Activated CD8-positive, alpha-beta T cell treated with anti-CD3 and anti-CD28 coated beads for 36 hours (primary cell): ENCODE results near the gene KRT12. TPM values are rescaled to one million over a fixed set of nuclear protein-coding genes. Genes with fewer than 3 reads are reported as not detected.
"Not testable (repeated sequence)": the region's sequence is repeated elsewhere in the genome, so short reads cannot be mapped to it uniquely, and the experiment has no call there.

Experiments
- ATAC-seq: fragments of 200-7000 bp; cut with Tn5 transposase; one replicate; pipeline ENCODE4 v1.10.0; 2021; ENCODE audit warnings: mild to moderate bottlenecking, moderate library complexity
- CTCF ChIA-PET: fragments of 350-600 bp; sonication (Branson Sonifier 250); formaldehyde crosslinking; loops from one replicate; lab custom pipeline; 2021; ENCODE audit warnings: antibody characterized with exemption; lab: Charles Lee
- POLR2A ChIA-PET: fragments of 350-600 bp; sonication (Branson Sonifier 250); formaldehyde crosslinking; loops from one replicate; lab custom pipeline; 2021; ENCODE audit warnings: antibody characterized with exemption; lab: Charles Lee
- DNase-seq: peaks from one replicate; pipeline ENCODE4 v3.0.0-alpha.2; 2020
- H3K27ac Mint-ChIP-seq: one replicate; pipeline ENCODE4 v1.8.0; 2021; ENCODE audit warnings: mild to moderate bottlenecking, mixed read lengths
- H3K27me3 Mint-ChIP-seq: one replicate; pipeline ENCODE4 v1.8.0; 2021; ENCODE audit warnings: mixed read lengths
- H3K36me3 Mint-ChIP-seq: one replicate; pipeline ENCODE4 v1.8.0; 2021; ENCODE audit warnings: low read depth, mixed read lengths
- H3K4me1 Mint-ChIP-seq: one replicate; pipeline ENCODE4 v1.8.0; 2021; ENCODE audit warnings: low read depth, mixed read lengths
- H3K4me3 Mint-ChIP-seq: one replicate; pipeline ENCODE4 v1.8.0; 2021; ENCODE audit warnings: mild to moderate bottlenecking, moderate library complexity, mixed read lengths
- H3K9me3 Mint-ChIP-seq: one replicate; pipeline ENCODE4 v1.8.0; 2021; ENCODE audit warnings: mixed read lengths
- intact Hi-C: fragments of 100-400 bp; cut with micrococcal nuclease; formaldehyde crosslinking; loops from one replicate; pipeline ENCODE4 v1.10.0; 2022
- total RNA-seq, 2 experiments: library from RNA; stranded (reverse); gene quantifications; one replicate each; pipeline ENCODE4 v1.2.3, GENCODE V29; 2021
- TF ChIP-seq, protein P1 (sequence below): fragments of 200-600 bp; IDR thresholded peaks from one replicate; pipeline ENCODE4 v1.8.0; 2022; ENCODE audit warnings: antibody characterized with exemption, mild to moderate bottlenecking

KRT12 gene
- total RNA-seq, 2 experiments from 2014 or later: not detected

GRCh38 chr17:40818343-40818732 lies 48.7 kb downstream of the KRT12 start:
- H3K4me3 Mint-ChIP-seq: peak overlapping the region; percentile 95
- ChIA-PET POLR2A (interaction anchor here (0.9 to 1.5 kb wide), 5 partner anchors 192 to 870 kb away, joined by 3 to 4 read pairs (median 3); partner anchors contain the start of genes EIF1 and TOP2A), CTCF (interaction anchor here (0.7 to 1.9 kb wide), 13 partner anchors 9 to 845 kb away, joined by 3 to 8 read pairs (median 4); partner anchors contain the start of gene SMARCE1)
- peak overlapping the region; percentile 96 for H3K27ac Mint-ChIP-seq
- TF ChIP-seq, protein P1, sequence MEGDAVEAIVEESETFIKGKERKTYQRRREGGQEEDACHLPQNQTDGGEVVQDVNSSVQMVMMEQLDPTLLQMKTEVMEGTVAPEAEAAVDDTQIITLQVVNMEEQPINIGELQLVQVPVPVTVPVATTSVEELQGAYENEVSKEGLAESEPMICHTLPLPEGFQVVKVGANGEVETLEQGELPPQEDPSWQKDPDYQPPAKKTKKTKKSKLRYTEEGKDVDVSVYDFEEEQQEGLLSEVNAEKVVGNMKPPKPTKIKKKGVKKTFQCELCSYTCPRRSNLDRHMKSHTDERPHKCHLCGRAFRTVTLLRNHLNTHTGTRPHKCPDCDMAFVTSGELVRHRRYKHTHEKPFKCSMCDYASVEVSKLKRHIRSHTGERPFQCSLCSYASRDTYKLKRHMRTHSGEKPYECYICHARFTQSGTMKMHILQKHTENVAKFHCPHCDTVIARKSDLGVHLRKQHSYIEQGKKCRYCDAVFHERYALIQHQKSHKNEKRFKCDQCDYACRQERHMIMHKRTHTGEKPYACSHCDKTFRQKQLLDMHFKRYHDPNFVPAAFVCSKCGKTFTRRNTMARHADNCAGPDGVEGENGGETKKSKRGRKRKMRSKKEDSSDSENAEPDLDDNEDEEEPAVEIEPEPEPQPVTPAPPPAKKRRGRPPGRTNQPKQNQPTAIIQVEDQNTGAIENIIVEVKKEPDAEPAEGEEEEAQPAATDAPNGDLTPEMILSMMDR: no peak
- peaks cover 21% of the 10 kb centered on the region for H3K4me1 Mint-ChIP-seq
- no peak for ATAC-seq
- H3K9me3 Mint-ChIP-seq: no peaks in the 10 kb centered on the region
- peaks cover 22% of the 10 kb centered on the region for H3K36me3 Mint-ChIP-seq
- DNase-seq: no peak
- intact Hi-C loops: no loop called here
- H3K27me3 Mint-ChIP-seq: peaks cover 11% of the 10 kb centered on the region

DNA sequence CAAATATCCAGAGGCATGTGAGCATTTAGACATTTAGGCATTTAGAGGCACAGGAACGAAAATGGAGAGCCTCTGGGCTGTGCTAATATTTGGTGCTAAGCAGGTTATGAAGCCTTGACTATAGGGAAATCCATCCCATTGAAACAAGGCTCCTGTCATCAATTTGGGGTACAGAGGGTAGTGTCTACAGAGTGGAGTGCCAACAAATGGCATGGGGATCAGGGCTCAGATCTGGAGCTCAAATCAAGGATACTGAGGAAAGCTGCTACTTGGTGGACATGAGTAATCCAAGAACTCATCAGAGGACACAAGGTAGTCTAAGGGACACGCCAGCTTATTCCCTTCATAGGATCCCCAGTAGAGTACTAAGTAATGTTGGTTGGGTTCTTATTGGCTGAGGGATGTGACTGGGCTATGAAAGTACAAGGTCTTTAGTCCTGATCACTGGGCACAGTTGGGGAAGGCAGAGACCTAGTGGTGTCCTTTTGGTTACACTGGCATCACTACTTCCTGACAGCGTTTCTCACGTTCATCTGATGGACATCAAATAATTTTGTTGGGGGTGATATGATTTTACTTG lies 49.8 kb downstream of the KRT12 start:
- ChIA-PET POLR2A (no interaction called here), CTCF (interaction anchor here (1.7 kb wide), 1 partner anchor 14 kb away, joined by 4 read pairs; no protein-coding TSS in a partner anchor)
- Mint-ChIP-seq H3K4me3 (peak overlapping the region; percentile 95), H3K4me1 (peaks cover 21% of the 10 kb centered on the region), H3K27ac (peak overlapping the region; percentile 70), H3K36me3 (peaks cover 20% of the 10 kb centered on the region), H3K27me3 (peaks cover 15% of the 10 kb centered on the region), H3K9me3 (no peaks in the 10 kb centered on the region)
- DNase-seq (no peak), ATAC-seq (no peak)
- TF ChIP-seq, protein P1: no peak
- intact Hi-C loops: no loop called here

DNA sequence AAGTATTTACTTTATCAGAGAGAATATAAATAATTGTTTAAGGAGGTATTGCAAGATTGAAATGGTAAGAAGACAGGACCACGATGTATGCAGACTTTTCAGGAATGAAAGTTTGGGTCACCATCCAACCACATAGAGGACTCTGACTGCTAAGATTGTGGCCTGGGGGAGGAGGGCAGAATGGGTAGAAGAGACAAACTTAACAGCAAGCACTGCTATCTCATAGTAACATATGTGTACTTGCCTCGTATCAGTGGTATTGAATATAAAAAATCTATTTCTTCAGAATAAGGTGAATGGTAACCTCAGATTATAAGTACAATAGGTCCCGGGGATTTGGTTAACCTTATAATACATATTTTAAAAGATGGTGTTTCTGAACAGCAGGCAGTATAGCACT lies 50.5 kb downstream of the KRT12 start:
- peaks cover 20% of the 10 kb centered on the region for H3K27me3 Mint-ChIP-seq
- TF ChIP-seq, protein P1: no peak
- intact Hi-C loops: no loop called here
- peaks cover 21% of the 10 kb centered on the region for H3K4me1 Mint-ChIP-seq
- H3K27ac Mint-ChIP-seq: no peak overlapping the region
- H3K36me3 Mint-ChIP-seq: peaks cover 18% of the 10 kb centered on the region
- CTCF ChIA-PET: interaction anchor here (1.7 kb wide), 1 partner anchor 13 kb away, joined by 4 read pairs; no protein-coding TSS in a partner anchor
- POLR2A ChIA-PET: no interaction called here
- peak overlapping the region; percentile 95 for H3K4me3 Mint-ChIP-seq
- ATAC-seq: no peak
- no peak for DNase-seq
- H3K9me3 Mint-ChIP-seq: no peaks in the 10 kb centered on the region

- intact Hi-C loops: no loop called here
- peaks cover 18% of the 10 kb centered on the region for H3K36me3 Mint-ChIP-seq
- no peak for ATAC-seq
- ChIA-PET POLR2A (no interaction called here), CTCF (interaction anchor here (1.1 to 1.7 kb wide), 2 partner anchors 13 to 734 kb away, joined by 3 to 5 read pairs; no protein-coding TSS in a partner anchor)
- no peak overlapping the region for H3K4me3 Mint-ChIP-seq
- H3K27me3 Mint-ChIP-seq: peaks cover 26% of the 10 kb centered on the region
- H3K4me1 Mint-ChIP-seq: peaks cover 20% of the 10 kb centered on the region
- TF ChIP-seq, protein P1: no peak
- H3K27ac Mint-ChIP-seq: no peak overlapping the region
- H3K9me3 Mint-ChIP-seq: no peaks in the 10 kb centered on the region
- no peak for DNase-seq
These were observed 51.6 kb downstream of the KRT12 start for GRCh38 chr17:40815381-40815780.

GRCh38 chr17:40814657-40815056 lies 52.4 kb downstream of the KRT12 start:
- peaks cover 18% of the 10 kb centered on the region for H3K36me3 Mint-ChIP-seq
- H3K27ac Mint-ChIP-seq, DNase-seq, H3K9me3 Mint-ChIP-seq, ATAC-seq, H3K4me3 Mint-ChIP-seq, POLR2A ChIA-PET, intact Hi-C loops: not testable (repeated sequence)
- H3K4me1 Mint-ChIP-seq: peaks cover 13% of the 10 kb centered on the region
- H3K27me3 Mint-ChIP-seq: peaks cover 34% of the 10 kb centered on the region
- CTCF ChIA-PET: interaction anchor here (1.7 kb wide), 1 partner anchor 734 kb away, joined by 5 read pairs; no protein-coding TSS in a partner anchor
